Retina (tissue), 1 donor: ENCODE measurements around the gene SFN.
"Not testable (repeated sequence)": the region's sequence is repeated elsewhere in the genome, so short reads cannot be mapped to it uniquely, and the experiment has no call there.

ENCODE experiments used
- DNase-seq: peaks from one replicate; pipeline ENCODE4 v3.0.0-alpha.2; 2016

Gene SFN

DNA sequence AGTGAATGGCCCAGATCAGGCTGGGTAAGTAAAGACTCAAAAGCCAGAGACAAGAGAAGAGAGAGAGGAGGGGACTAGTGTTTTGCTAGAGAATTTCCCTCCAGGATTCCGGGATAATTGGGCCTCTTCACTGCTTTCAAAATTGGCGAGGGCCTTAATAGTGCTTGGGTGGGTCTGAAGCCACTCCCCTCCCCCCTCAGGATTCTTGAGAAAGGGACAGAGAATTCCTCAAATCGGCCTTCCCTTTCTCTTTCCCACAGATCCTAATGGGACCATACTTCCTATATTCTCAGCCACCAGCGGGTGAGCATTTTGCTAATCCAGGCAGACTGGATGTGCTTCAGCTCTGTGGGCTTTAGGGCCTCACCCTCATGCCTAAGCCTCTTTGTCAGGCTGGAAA lies 11.9 kb downstream of the SFN start:
- no peak for DNase-seq

- no peak for DNase-seq
These were observed 14.4 kb downstream of the SFN start for GRCh38 chr1:26877326-26877725.

DNA sequence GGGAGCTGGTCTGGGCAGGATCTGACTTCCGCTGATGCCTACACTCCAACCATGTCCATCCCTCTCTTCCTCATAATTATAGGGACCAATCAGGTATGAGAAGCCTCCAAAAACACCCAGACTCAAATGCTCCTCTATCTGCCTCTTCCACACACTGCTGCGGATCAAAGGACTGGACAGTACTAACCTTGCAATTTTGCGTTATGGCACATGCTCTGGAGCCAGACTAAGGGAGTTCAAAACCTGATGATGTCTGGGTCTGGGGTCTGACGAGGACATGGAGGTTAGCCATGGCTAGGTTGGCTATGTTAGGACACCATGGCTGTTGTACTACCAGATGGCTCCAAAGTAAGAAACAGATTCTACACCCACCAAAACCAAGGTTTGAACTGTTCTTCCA lies 16.8 kb downstream of the SFN start:
- no peak for DNase-seq

GRCh38 chr1:26881611-26882010 lies 18.7 kb downstream of the SFN start:
- DNase-seq: not testable (repeated sequence)

- DNase-seq: no peak
These were observed 19.9 kb downstream of the SFN start for GRCh38 chr1:26882696-26883463.

- DNase-seq: no peak
These were observed 24.2 kb downstream of the SFN start for GRCh38 chr1:26887125-26887524.

- DNase-seq: no peak
These were observed 25.3 kb downstream of the SFN start for GRCh38 chr1:26888231-26888630.

DNA sequence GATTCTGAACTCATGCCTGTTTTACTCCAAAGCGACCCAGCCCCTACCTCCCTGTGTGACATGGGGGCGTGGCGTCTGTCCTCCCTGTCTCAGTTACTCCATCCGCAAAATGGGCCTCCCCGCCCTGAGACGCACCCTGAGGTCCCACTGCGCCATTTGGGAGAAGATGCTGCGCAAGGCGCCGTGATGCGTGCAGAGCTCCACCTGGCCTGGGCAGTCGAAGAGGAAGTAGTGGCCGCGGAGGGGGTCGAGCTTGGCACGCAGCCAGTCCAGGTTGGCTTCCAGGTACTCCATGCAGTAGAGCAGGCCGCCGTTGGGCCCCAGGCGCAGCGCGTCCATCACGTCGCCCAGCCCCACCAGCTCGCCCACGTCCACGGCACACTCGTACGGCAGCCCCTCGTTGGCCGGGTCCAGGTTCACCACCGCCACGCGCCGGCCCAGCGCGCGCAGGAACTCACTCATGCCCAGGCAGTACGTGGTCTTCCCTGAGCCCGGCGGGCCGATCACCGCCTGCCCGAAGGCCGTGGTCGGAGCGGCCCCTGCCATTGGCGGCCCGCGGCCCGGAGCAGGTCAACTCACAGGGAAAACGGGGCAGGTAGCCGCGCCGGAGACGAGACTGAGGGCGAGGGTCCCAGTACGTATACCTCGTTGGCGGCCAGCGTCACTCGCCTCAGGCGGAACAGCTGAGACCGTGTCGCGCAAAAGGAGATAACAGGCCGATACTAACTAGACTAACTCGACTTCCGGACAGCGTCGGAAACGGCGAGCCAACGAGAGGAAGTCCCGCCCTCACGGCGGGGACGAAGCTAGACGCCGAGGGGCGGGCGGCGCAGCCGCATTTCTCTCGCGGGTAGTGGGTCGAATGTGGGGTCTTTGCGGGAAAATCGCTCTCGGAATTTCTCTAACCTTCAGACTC lies 26.9 kb downstream of the SFN start, which contains the start of gene GPN2:
TSS of gene GPN2 (minus strand) at position 733 of the 916 bp plus-strand sequence. CDS start at position 546, 187 bp downstream.
- DNase-seq: peak; percentile 93

GRCh38 chr1:26890467-26890796 lies 27.5 kb downstream of the SFN start:
- no peak for DNase-seq

DNA sequence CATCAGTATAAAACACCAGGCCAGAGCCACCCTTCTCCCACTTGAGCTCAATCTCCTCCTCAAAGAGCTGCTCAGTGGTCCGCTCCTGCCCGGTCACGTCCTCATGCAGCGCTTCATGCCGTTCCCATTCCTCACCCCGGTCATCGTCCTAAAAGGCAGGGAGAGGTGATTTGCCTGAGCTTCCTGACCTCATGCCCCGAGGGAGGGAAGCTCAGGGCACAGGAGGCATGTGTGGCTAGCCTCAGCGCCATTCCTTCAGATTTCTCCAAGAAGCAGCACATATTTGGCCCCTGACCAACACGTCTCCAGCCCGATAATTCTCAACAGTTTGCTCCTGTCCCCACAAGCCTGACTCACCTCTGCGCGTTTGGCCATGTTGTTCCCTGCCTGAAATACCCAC lies 31.3 kb downstream of the SFN start:
- DNase-seq: no peak

GRCh38 chr1:26897351-26897750 lies 34.4 kb downstream of the SFN start:
- no peak for DNase-seq

- peak; percentile 94 for DNase-seq
These were observed 37.3 kb downstream of the SFN start, which contains the start of gene GPATCH3 for GRCh38 chr1:26900001-26900814. Gene GPATCH3, minus strand, starts transcription at chr1:26900467. Its CDS starts 25 bp downstream, at chr1:26900442.

- no peak for DNase-seq
These were observed 38.0 kb downstream of the SFN start for GRCh38 chr1:26900815-26901511.

- DNase-seq: no peak
These were observed 44.3 kb downstream of the SFN start for GRCh38 chr1:26907071-26907917.

- DNase-seq: no peak
These were observed 47.0 kb downstream of the SFN start for GRCh38 chr1:26909951-26910342.

DNA sequence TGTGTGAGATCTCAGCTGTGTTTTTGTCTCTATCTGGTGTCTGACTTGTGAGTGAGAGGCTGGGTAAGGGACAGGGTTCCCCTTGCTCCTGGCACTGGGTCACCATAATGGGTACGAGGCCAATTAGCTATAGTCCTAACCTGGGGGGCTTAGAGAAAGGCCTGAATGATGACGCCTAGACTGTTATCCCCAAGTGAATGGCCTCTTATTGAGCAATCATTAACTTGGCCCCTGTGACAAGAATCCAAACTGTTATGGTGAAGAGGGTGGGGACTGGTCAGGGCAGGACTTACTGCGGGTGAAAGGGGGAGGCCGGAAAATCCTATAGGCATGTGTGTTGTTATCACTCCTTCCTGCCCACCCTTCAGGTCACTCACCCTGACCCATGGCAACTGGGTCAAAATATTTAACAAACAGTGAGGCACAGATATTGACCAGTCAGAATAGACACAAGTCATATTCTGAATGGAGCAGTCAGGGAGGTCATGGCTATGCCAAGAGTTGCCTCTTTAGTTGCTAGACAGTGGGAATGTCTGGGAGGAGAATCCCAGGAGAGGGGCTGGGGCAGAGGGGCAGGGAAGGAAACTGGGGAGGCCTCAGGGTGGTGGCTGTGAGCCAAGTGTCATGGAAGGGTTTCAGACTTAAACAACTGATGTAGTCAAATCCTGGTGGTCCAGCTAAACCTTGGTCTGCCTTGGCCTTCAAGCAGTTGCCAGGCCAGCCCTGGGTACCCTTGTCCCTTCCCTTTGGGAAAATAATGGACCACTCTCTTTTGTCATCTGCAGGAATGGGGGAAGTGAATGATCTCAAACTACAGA lies 47.6 kb downstream of the SFN start:
- DNase-seq: no peak

- DNase-seq: no peak
These were observed 48.6 kb downstream of the SFN start for GRCh38 chr1:26911399-26912146.

GRCh38 chr1:26912147-26912490 lies 49.2 kb downstream of the SFN start:
- no peak for DNase-seq

GRCh38 chr1:26913389-26913753 lies 50.4 kb downstream of the SFN start:
- DNase-seq: no peak
